ENCODE measurements around the gene SLC16A14.
A peak's percentile ranks its signal among the peaks of the same experiment; 100 is the strongest.
"Not testable (repeated sequence)": the region's sequence is repeated elsewhere in the genome, so short reads cannot be mapped to it uniquely, and the experiment has no call there.

The SLC16A14 gene

GRCh38 chr2:230068651-230069055 lies at the start of gene SLC16A14:
SLC16A14 (minus strand) TSS chr2:230068924; CDS start chr2:230059352, 9,572 bp downstream.
- Histone ChIP-seq H3K36me3 (replicated peaks) (peaks cover 8% of the 10 kb centered on the region), H3K27me3 (ENCODE audit: low read depth) (no peaks in the 10 kb centered on the region), H3K4me3 (peak within 1 kb of the TSS; percentile 71), H3K4me1 (peaks cover 7% of the 10 kb centered on the region), H3K9me3 (no peaks in the 10 kb centered on the region)
- peak; percentile 62 to 70 for DNase-seq (ENCODE audit: low spot score in 2 of 2)
- in situ Hi-C loops (cut with MboI; ENCODE audit: low sequenced_read_pairs): loop anchor here (25.0 kb wide), 1 partner anchor 281 kb away; no protein-coding TSS in a partner anchor

GRCh38 chr2:230106771-230107170 lies 38.0 kb upstream of the SLC16A14 start:
- no peaks in the 10 kb centered on the region for H3K9me3 ChIP-seq
- no peak overlapping the region for H3K4me3 ChIP-seq
- no peak for DNase-seq (ENCODE audit: low spot score in 2 of 2)
- H3K27me3 ChIP-seq (ENCODE audit: low read depth): no peaks in the 10 kb centered on the region
- H3K4me1 ChIP-seq: no peaks in the 10 kb centered on the region
- in situ Hi-C loops (cut with MboI; ENCODE audit: low sequenced_read_pairs): no loop called here
- no peaks in the 10 kb centered on the region for H3K36me3 ChIP-seq (replicated peaks)

GRCh38 chr2:230101967-230102366 lies 33.2 kb upstream of the SLC16A14 start:
- H3K36me3 ChIP-seq (replicated peaks); DNase-seq (ENCODE audit: low spot score in 2 of 2); H3K9me3 ChIP-seq; in situ Hi-C loops (cut with MboI; ENCODE audit: low sequenced_read_pairs); H3K4me3 ChIP-seq; H3K27me3 ChIP-seq (ENCODE audit: low read depth); H3K4me1 ChIP-seq: not testable (repeated sequence)

GRCh38 chr2:230097841-230098240 lies 29.1 kb upstream of the SLC16A14 start:
- no peak for DNase-seq (ENCODE audit: low spot score in 2 of 2)
- Histone ChIP-seq H3K27me3 (ENCODE audit: low read depth) (0 out of 2 replicates have a peak, but pooled peaks cover 2% of the 10 kb centered on the region), H3K9me3 (no peaks in the 10 kb centered on the region), H3K4me1 (no peaks in the 10 kb centered on the region), H3K4me3 (no peak overlapping the region), H3K36me3 (replicated peaks) (no peaks in the 10 kb centered on the region)
- in situ Hi-C loops (cut with MboI; ENCODE audit: low sequenced_read_pairs): no loop called here

GRCh38 chr2:230097424-230097823 lies 28.7 kb upstream of the SLC16A14 start:
- in situ Hi-C loops (cut with MboI; ENCODE audit: low sequenced_read_pairs): no loop called here
- no peaks in the 10 kb centered on the region for H3K36me3 ChIP-seq (replicated peaks)
- H3K4me3 ChIP-seq: no peak overlapping the region
- H3K4me1 ChIP-seq: no peaks in the 10 kb centered on the region
- H3K27me3 ChIP-seq (ENCODE audit: low read depth): 0 out of 2 replicates have a peak, but pooled peaks cover 2% of the 10 kb centered on the region
- no peaks in the 10 kb centered on the region for H3K9me3 ChIP-seq
- no peak for DNase-seq (ENCODE audit: low spot score in 2 of 2)

- Histone ChIP-seq H3K9me3 (no peaks in the 10 kb centered on the region), H3K4me3 (no peak overlapping the region), H3K36me3 (replicated peaks) (no peaks in the 10 kb centered on the region), H3K4me1 (no peaks in the 10 kb centered on the region), H3K27me3 (ENCODE audit: low read depth) (no peaks in the 10 kb centered on the region)
- DNase-seq (ENCODE audit: low spot score in 2 of 2): no peak
- in situ Hi-C loops (cut with MboI; ENCODE audit: low sequenced_read_pairs): no loop called here
Measured at GRCh38 chr2:230090967-230091366, 22.2 kb upstream of the SLC16A14 start.

GRCh38 chr2:230085201-230085600 lies 16.5 kb upstream of the SLC16A14 start:
- no peaks in the 10 kb centered on the region for H3K4me1 ChIP-seq
- H3K36me3 ChIP-seq (replicated peaks): no peaks in the 10 kb centered on the region
- no peaks in the 10 kb centered on the region for H3K9me3 ChIP-seq
- no peak overlapping the region for H3K4me3 ChIP-seq
- DNase-seq (ENCODE audit: low spot score in 2 of 2): no peak
- in situ Hi-C loops (cut with MboI; ENCODE audit: low sequenced_read_pairs): no loop called here
- no peaks in the 10 kb centered on the region for H3K27me3 ChIP-seq (ENCODE audit: low read depth)

- Histone ChIP-seq H3K4me1 (no peaks in the 10 kb centered on the region), H3K4me3 (no peak overlapping the region), H3K9me3 (no peaks in the 10 kb centered on the region), H3K36me3 (replicated peaks) (no peaks in the 10 kb centered on the region), H3K27me3 (ENCODE audit: low read depth) (no peaks in the 10 kb centered on the region)
- in situ Hi-C loops (cut with MboI; ENCODE audit: low sequenced_read_pairs): no loop called here
- no peak for DNase-seq (ENCODE audit: low spot score in 2 of 2)
Measured at GRCh38 chr2:230077851-230078547, 9.3 kb upstream of the SLC16A14 start.

- Histone ChIP-seq H3K9me3 (no peaks in the 10 kb centered on the region), H3K27me3 (ENCODE audit: low read depth) (no peaks in the 10 kb centered on the region), H3K4me1 (no peaks in the 10 kb centered on the region), H3K36me3 (replicated peaks) (no peaks in the 10 kb centered on the region), H3K4me3 (no peak overlapping the region)
- in situ Hi-C loops (cut with MboI; ENCODE audit: low sequenced_read_pairs): no loop called here
- no peak for DNase-seq (ENCODE audit: low spot score in 2 of 2)
Measured at GRCh38 chr2:230076819-230077218, 8.1 kb upstream of the SLC16A14 start.

GRCh38 chr2:230075988-230076631 lies 7.4 kb upstream of the SLC16A14 start:
- no peak overlapping the region for H3K4me3 ChIP-seq
- no peaks in the 10 kb centered on the region for H3K36me3 ChIP-seq (replicated peaks)
- in situ Hi-C loops (cut with MboI; ENCODE audit: low sequenced_read_pairs): no loop called here
- no peaks in the 10 kb centered on the region for H3K4me1 ChIP-seq
- H3K9me3 ChIP-seq: no peaks in the 10 kb centered on the region
- DNase-seq (ENCODE audit: low spot score in 2 of 2): no peak
- H3K27me3 ChIP-seq (ENCODE audit: low read depth): no peaks in the 10 kb centered on the region

- no peaks in the 10 kb centered on the region for H3K27me3 ChIP-seq (ENCODE audit: low read depth)
- no peaks in the 10 kb centered on the region for H3K9me3 ChIP-seq
- H3K4me1 ChIP-seq: peaks cover 7% of the 10 kb centered on the region
- no peak for DNase-seq (ENCODE audit: low spot score in 2 of 2)
- in situ Hi-C loops (cut with MboI; ENCODE audit: low sequenced_read_pairs): loop anchor here (25.0 kb wide), 1 partner anchor 284 kb away; no protein-coding TSS in a partner anchor
- H3K4me3 ChIP-seq: no peak overlapping the region
- H3K36me3 ChIP-seq (replicated peaks): no peaks in the 10 kb centered on the region
Measured at GRCh38 chr2:230071421-230071820, 2.7 kb upstream of the SLC16A14 start.

GRCh38 chr2:230069402-230069801 lies 678 bp upstream of the SLC16A14 start:
- DNase-seq (ENCODE audit: low spot score in 2 of 2): no peak
- no peak overlapping the region for H3K4me3 ChIP-seq
- H3K36me3 ChIP-seq (replicated peaks): peaks cover 8% of the 10 kb centered on the region; the same call in 1 of the 2 replicates
- no peaks in the 10 kb centered on the region for H3K27me3 ChIP-seq (ENCODE audit: low read depth)
- peaks cover 7% of the 10 kb centered on the region for H3K4me1 ChIP-seq
- in situ Hi-C loops (cut with MboI; ENCODE audit: low sequenced_read_pairs): loop anchor here (25.0 kb wide), 1 partner anchor 282 kb away; no protein-coding TSS in a partner anchor
- H3K9me3 ChIP-seq: no peaks in the 10 kb centered on the region

- no peaks in the 10 kb centered on the region for H3K27me3 ChIP-seq (ENCODE audit: low read depth)
- H3K36me3 ChIP-seq (replicated peaks): peaks cover 8% of the 10 kb centered on the region
- DNase-seq (ENCODE audit: low spot score in 2 of 2): peak; percentile 26 to 68
- peaks cover 7% of the 10 kb centered on the region for H3K4me1 ChIP-seq
- H3K9me3 ChIP-seq: no peaks in the 10 kb centered on the region
- in situ Hi-C loops (cut with MboI; ENCODE audit: low sequenced_read_pairs): loop anchor here (25.0 kb wide), 1 partner anchor 281 kb away; no protein-coding TSS in a partner anchor
- H3K4me3 ChIP-seq: peak overlapping the region; percentile 71
Measured at GRCh38 chr2:230068016-230068650, 591 bp downstream of the SLC16A14 start.
